SK-N-SH treated with all-trans-retinoic acid at 6 μM for 48 hours (cell line): Measurements from ENCODE around the gene ANO3.

Experiments used
- ATAC-seq: fragments of 200-7000 bp; cut with Tn5 transposase; 3 replicates; pipeline ENCODE4 v1.9.1; 2020; ENCODE audit warnings: mild to moderate bottlenecking, moderate library complexity
- BACH2 ChIP-seq: fragments of 250-450 bp; sonication (Bioruptor Pico); IDR thresholded peaks from 2 replicates; pipeline ENCODE4 v1.9.0; 2021; ENCODE audit warnings: mild to moderate bottlenecking, borderline replicate concordance
- CREB5 ChIP-seq: fragments of 250-450 bp; sonication (Bioruptor Pico); IDR thresholded peaks from 2 replicates; pipeline ENCODE4 v1.5.1; 2020; ENCODE audit warnings: low read depth, mild to moderate bottlenecking, moderate library complexity
- CSRNP3 ChIP-seq: fragments of 250-450 bp; sonication (Bioruptor Pico); IDR thresholded peaks from 2 replicates; pipeline ENCODE4 v1.5.1; 2021; ENCODE audit warnings: mild to moderate bottlenecking, moderate library complexity
- ESRRG ChIP-seq: fragments of 250-450 bp; sonication (Bioruptor Pico); IDR thresholded peaks from 2 replicates; pipeline ENCODE4 v1.6.1; 2021; ENCODE audit warnings: mild to moderate bottlenecking
- GLIS3 ChIP-seq: fragments of 250-450 bp; sonication (Bioruptor Pico); IDR thresholded peaks from 2 replicates; pipeline ENCODE4 v1.5.0; 2020; ENCODE audit warnings: mild to moderate bottlenecking, moderate library complexity
- ISL1 ChIP-seq: fragments of 250-450 bp; sonication (Bioruptor Pico); IDR thresholded peaks from 2 replicates; pipeline ENCODE4 v2.1.2; 2022; ENCODE audit warnings: mild to moderate bottlenecking, moderate library complexity
- PATZ1 ChIP-seq: fragments of 250-450 bp; sonication (Bioruptor Pico); IDR thresholded peaks from 2 replicates; pipeline ENCODE4 v1.8.0; 2020; ENCODE audit warnings: mild to moderate bottlenecking, moderate library complexity, borderline replicate concordance
- PPARA ChIP-seq: fragments of 250-450 bp; sonication (Bioruptor Pico); IDR thresholded peaks from 2 replicates; pipeline ENCODE4 v1.5.0; 2020; ENCODE audit warnings: mild to moderate bottlenecking, borderline replicate concordance
- RARB ChIP-seq: fragments of 250-450 bp; sonication (Bioruptor Pico); IDR thresholded peaks from 2 replicates; pipeline ENCODE4 v1.8.0; 2021; ENCODE audit warnings: mild to moderate bottlenecking, moderate library complexity
- SNAI2 ChIP-seq: fragments of 250-450 bp; sonication (Bioruptor Pico); IDR thresholded peaks from 2 replicates; pipeline ENCODE4 v1.5.0; 2020; ENCODE audit warnings: mild to moderate bottlenecking, moderate library complexity
- TCF4 ChIP-seq: fragments of 250-450 bp; sonication (Bioruptor Pico); IDR thresholded peaks from 2 replicates; pipeline ENCODE4 v1.8.0; 2021; ENCODE audit warnings: mild to moderate bottlenecking, moderate library complexity, borderline replicate concordance
- TOX ChIP-seq: fragments of 250-450 bp; sonication (Bioruptor Pico); IDR thresholded peaks from 2 replicates; pipeline ENCODE4 v1.8.0; 2021; ENCODE audit warnings: mild to moderate bottlenecking, moderate library complexity, borderline replicate concordance
- TSHZ2 ChIP-seq: fragments of 250-450 bp; sonication (Bioruptor Pico); IDR thresholded peaks from 2 replicates; pipeline ENCODE4 v1.5.0; 2020; ENCODE audit warnings: mild to moderate bottlenecking, moderate library complexity
- ZC3H10 ChIP-seq: fragments of 250-450 bp; sonication (Bioruptor Pico); IDR thresholded peaks from 2 replicates; pipeline ENCODE4 v1.5.1; 2021; ENCODE audit warnings: mild to moderate bottlenecking, moderate library complexity
- ZFP3 ChIP-seq: fragments of 250-450 bp; sonication (Bioruptor Pico); IDR thresholded peaks from 2 replicates; pipeline ENCODE4 v1.5.0; 2020; ENCODE audit warnings: mild to moderate bottlenecking, moderate library complexity
- ZFP30 ChIP-seq: fragments of 450-650 bp; formaldehyde crosslinking; IDR thresholded peaks from 2 replicates; pipeline ENCODE4 v1.5.0; 2022; ENCODE audit warnings: mild to moderate bottlenecking, moderate library complexity
- ZNF565 ChIP-seq: fragments of 450-650 bp; formaldehyde crosslinking; conservative IDR thresholded peaks from 2 replicates; pipeline ENCODE4 v1.5.0; 2020; ENCODE audit warnings: low read depth, mild to moderate bottlenecking, moderate library complexity
- ZNF70 ChIP-seq: fragments of 450-650 bp; formaldehyde crosslinking; IDR thresholded peaks from 2 replicates; pipeline ENCODE4 v1.5.0; 2020; ENCODE audit warnings: mild to moderate bottlenecking, moderate library complexity
- ZNF8 ChIP-seq: fragments of 450-650 bp; formaldehyde crosslinking; IDR thresholded peaks from 2 replicates; pipeline ENCODE4 v1.5.0; 2020; ENCODE audit warnings: mild to moderate bottlenecking, moderate library complexity

Gene ANO3

GRCh38 chr11:26418386-26418912 is 86.5 kb downstream of the ANO3 start (continued):
- no peak for TF ChIP-seq CSRNP3 (CRISPR knock-in tag)
- TF ChIP-seq PPARA (CRISPR knock-in tag), result no peak
- TF ChIP-seq GLIS3 (CRISPR knock-in tag), result no peak
- TF ChIP-seq ZFP30 (CRISPR knock-in tag), result no peak
- no peak for TF ChIP-seq ZNF565 (CRISPR knock-in tag)
- TF ChIP-seq ESRRG (CRISPR knock-in tag), result no peak
- no peak for TF ChIP-seq TCF4

GRCh38 chr11:26420331-26420730 is 88.4 kb downstream of the ANO3 start:
- no peak for ATAC-seq
- TF ChIP-seq TSHZ2 (no peak), CREB5 (CRISPR knock-in tag) (no peak), RARB (CRISPR knock-in tag) (no peak), ZNF70 (CRISPR knock-in tag) (no peak), PATZ1 (CRISPR knock-in tag) (no peak), SNAI2 (CRISPR knock-in tag) (no peak)
- TF ChIP-seq, all 23 proteins: peak for 0

GRCh38 chr11:26424255-26424654 is 92.3 kb downstream of the ANO3 start:
- TF ChIP-seq TOX (CRISPR knock-in tag), result no peak
- no peak for TF ChIP-seq PATZ1 (CRISPR knock-in tag)
- TF ChIP-seq ZFP3 (CRISPR knock-in tag), result no peak
- TF ChIP-seq, all 23 proteins: peak for 0
- ATAC-seq, result no peak

- TF ChIP-seq GLIS3 (CRISPR knock-in tag) (no peak), ESRRG (CRISPR knock-in tag) (no peak)
- no peak for ATAC-seq
These were observed 107.9 kb downstream of the ANO3 start for GRCh38 chr11:26439854-26440253.

GRCh38 chr11:26442131-26442530 is 110.2 kb downstream of the ANO3 start:
- TF ChIP-seq BACH2 (CRISPR knock-in tag) (no peak), ISL1 (no peak), ZC3H10 (CRISPR knock-in tag) (no peak), ZNF8 (CRISPR knock-in tag) (no peak), ZFP30 (CRISPR knock-in tag) (no peak), TCF4 (no peak), RARB (CRISPR knock-in tag) (no peak), ZNF70 (CRISPR knock-in tag) (no peak), SNAI2 (CRISPR knock-in tag) (no peak), ZFP3 (CRISPR knock-in tag) (no peak)
- peak; percentile 66 for ATAC-seq
